Measurements from ENCODE around the gene CLTB.

DNA sequence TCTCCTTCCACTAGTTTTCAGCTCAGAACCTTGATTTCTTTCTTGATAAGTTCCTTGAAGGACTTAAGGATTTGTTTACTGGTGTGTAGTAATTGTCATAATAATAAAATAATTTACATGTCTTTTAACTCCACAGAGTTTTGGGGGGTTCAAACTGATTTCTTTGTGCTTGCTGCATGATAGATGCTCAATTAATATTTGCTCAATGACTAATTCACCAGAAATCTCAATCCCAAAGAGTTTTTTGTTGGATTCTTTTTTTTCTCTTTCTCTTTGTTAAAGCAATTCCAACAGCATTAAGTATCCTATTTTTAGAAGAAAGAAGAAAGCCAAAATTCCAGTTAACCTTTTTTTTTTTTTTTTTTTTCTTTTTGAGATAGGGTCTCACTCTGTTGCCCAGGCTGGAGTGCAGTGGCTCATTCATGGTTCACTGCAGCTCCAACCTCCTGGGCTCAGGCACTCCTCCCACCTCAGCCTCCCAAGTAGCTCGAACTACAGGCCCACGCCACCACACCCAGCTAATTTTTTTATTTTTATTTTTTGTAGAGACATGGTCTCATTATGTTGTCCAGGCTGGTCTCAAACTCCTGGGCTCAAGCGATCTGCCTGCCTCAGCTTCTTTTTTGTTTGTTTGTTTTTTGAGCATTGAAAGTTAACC is 42.7 kb upstream of the CLTB start:
- no peak for TF ChIP-seq POLR2A (IDR thresholded peaks at IDR 0.05)
- TF ChIP-seq, protein P1, sequence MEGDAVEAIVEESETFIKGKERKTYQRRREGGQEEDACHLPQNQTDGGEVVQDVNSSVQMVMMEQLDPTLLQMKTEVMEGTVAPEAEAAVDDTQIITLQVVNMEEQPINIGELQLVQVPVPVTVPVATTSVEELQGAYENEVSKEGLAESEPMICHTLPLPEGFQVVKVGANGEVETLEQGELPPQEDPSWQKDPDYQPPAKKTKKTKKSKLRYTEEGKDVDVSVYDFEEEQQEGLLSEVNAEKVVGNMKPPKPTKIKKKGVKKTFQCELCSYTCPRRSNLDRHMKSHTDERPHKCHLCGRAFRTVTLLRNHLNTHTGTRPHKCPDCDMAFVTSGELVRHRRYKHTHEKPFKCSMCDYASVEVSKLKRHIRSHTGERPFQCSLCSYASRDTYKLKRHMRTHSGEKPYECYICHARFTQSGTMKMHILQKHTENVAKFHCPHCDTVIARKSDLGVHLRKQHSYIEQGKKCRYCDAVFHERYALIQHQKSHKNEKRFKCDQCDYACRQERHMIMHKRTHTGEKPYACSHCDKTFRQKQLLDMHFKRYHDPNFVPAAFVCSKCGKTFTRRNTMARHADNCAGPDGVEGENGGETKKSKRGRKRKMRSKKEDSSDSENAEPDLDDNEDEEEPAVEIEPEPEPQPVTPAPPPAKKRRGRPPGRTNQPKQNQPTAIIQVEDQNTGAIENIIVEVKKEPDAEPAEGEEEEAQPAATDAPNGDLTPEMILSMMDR (IDR thresholded peaks at IDR 0.05), result no peak

Measured in esophagus squamous epithelium (tissue), 4 donors.